GM10847 (cell line): Measurements from ENCODE around the gene PKP1.

Experiments used
- POLR2A ChIP-seq: IDR thresholded peaks from 2 replicates; pipeline ENCODE4 v1.6.1; 2011; ENCODE audit not compliant: insufficient read length; ENCODE audit errors: extremely low read depth

Gene PKP1

DNA sequence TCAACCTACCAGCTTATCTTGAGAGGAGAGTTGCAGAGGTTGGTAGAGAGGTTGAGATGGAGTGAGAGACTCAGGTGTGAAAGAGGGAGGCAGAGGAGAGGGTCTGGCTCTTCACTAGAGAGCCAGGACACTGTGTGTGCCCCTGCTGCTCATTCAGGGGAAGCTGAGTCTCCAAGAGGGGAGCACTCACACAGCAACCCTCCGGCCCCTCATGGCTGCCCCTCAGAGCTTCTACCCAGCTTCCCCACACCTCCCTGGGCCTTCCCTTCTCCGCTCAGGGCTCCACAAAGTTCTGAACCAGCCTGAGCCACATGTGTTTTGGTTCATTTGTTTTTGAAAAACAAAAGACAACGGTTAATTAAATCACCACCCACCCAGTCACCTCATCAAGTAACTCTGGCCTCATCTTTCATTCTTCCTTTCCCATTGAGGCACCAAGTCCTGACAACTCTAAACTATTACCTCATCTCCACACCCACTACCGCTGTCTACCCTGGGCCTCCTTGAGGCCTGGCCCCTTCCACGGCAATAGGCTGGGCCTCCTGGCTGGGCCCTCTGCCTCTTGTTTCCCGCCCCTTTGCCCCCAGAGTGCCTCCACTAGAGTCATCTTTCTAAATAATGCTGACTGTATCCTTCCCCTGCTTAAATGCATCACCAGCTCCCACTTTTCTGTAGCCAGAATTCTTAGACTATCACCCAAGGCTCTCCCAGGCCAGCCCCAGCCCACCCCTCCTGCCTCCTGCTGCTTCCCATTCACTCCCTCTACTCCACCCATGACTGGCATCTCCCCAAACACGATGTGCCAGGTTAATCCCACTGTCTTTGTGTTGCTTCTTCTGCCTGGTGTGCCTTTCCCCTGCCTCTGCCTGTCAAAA, 61.1 kb downstream of the PKP1 start:
- TF ChIP-seq POLR2A: no peak

DNA sequence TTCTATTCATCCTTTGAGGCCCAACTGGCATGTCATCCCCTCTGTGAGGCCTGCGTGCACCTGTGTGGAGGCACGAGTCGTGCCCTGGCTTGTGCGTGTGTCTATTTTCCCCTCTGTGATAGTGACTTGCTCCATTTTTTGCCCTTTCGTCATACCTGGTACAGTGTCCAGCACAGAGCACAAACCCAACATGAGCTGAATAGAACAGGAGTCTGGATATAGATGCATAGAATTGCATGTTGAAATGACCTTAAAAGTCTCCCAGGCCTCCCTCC, 61.7 kb downstream of the PKP1 start:
- no peak for TF ChIP-seq POLR2A

DNA sequence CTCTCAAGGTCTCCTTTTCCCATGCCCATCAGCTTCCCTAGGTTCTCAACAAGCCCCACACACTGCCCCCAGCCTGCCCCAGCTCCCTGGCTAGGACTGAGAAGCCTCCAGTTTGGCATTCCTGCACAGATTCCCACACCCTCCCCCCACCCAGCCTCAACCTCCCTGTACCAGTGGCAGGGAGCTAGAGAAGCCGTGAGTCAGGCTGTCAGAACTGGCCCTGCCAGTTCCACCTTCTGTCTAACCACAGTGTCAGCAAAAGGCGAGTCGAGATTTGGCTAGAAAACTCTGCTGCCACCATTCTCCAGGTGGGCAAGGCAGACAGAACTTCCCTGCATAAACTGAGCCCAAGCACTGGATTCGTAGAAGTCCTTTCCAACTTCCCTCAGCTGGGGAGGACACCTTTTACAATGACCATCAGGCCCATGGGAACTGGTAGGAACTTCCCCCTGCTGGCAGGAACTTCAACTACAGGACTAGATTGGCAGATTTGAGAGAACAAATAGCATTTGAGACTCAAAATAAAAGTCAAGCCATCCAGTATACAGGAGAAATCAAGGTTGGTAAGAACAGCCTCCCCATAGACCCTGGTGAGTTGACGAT, 63.1 kb downstream of the PKP1 start:
- TF ChIP-seq POLR2A: no peak

DNA sequence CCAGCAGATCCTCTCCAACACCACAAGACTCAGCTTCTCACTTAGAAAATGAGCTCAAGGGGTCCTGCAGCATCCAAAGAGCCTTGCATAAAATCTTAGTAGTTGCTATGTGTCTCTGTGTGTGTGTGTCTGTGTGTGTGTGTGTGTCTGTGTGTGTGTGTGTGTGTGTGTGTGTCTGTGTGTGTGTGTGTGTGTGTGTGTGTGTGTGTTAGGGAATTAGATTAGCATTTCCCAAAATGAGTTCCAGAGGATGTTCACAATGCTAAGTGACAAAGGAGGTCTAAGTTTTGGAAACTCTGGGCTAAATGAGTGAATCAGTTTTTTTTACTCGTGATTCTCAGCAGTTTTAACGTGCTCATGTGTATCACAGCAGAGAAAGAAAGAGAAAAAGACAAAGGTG, 63.7 kb downstream of the PKP1 start:
- TF ChIP-seq POLR2A: no peak

DNA sequence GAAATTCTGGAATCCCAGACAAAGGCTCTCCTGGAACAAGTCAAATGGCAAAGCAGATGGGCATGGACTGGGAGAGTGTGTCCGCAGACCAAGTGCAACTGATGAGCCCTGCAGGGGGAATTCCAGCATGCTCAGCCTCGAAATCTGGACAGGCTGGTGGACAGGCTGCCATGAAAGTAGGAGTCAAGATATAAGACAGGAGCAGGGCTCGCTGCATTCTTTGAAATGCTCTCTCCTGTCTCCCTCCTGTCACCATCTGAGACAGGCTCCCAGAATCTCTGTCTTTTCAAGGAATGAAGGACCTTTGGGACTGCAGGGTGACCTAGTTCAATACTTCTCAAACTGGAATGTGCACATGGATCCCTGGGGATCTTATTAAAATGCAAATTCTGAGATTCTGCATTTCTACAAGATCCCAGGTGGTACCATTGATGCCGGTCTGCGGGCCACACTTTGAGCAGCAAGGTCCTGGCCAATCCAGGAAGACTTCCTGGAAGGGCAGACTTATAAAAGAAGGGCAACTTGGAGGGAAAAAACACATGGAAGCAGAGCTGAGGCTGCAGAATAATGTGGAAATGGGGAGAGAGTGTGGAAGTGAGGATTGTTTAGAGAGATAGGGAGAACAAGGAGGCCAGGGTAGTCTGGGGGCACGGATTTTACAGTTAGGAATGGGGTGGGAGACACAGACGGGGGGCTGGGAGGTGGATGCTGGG, 64.3 kb downstream of the PKP1 start:
- TF ChIP-seq POLR2A: no peak

DNA sequence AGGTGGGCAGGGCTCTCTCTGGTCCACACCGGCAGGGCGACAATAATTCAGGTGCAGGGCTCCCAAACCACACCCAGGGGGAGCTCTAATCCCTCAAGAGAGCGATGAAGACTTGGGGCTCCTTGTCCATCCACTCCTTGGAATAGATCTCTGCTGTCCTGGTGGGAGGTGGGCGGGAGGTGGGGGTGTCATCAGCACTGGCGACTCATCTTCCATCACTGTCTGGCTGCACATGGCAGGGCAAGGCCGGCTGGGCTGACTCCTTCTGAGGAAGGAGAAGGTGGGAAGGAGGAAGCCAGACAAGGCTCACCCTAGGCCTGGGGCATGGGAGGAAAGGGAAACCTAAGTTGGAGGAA, 64.9 kb downstream of the PKP1 start:
- no peak for TF ChIP-seq POLR2A

DNA sequence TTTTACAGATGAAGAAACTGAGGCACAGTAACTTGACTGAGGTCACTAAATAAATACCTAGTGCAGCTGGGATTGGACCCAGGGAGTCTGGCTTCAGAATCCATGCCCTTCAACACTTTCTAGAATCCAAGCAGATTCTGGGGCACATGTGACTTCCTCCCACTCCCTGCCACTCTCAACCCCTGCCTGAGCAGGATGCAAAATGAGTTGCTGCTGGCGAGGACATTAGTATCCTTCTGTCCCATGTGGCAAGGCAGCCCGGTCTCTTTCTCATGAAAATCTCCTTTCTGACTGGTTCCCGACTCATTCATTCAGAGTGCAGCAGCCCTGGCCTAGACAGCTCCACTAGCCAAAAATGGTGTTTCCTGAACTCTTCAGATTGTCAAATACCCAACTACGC, 65.8 kb downstream of the PKP1 start:
- no peak for TF ChIP-seq POLR2A

DNA sequence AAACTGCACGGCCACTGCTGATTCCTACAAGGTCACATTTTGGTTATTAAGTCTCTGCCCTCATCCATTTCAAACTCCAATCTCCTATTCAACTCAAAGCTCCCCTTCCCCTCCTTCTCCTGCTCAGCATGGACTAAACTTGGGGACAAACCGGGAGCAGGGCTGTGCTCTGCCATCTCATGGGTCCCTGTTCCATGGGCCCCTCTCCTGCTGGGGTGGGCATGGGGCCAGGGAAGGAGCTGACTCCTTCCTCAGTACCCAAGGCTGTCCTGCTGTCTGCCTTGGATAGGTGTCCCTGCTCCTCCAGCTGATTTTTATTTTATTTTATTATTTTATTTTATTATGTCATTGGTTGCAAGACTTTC, 67.0 kb downstream of the PKP1 start:
- no peak for TF ChIP-seq POLR2A

DNA sequence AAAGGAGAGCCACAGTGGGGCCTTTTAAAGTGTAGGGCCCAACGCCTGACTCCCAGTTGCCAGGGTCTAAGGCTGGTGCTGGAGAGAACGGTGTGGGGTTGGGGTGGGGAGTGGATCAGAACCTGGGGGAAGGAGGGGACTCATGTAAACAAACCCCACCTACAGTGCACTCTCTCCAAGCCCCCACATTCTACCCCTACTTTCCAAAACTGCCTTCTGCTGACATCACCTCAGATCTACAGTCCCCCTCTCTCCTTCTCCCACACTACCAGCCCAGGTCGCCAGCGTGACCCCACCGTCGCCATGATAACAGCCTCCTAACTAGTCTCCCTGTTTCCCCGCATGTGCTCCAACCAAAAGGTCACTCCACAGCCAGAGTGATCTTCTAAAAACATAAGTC, 67.6 kb downstream of the PKP1 start:
- no peak for TF ChIP-seq POLR2A

DNA sequence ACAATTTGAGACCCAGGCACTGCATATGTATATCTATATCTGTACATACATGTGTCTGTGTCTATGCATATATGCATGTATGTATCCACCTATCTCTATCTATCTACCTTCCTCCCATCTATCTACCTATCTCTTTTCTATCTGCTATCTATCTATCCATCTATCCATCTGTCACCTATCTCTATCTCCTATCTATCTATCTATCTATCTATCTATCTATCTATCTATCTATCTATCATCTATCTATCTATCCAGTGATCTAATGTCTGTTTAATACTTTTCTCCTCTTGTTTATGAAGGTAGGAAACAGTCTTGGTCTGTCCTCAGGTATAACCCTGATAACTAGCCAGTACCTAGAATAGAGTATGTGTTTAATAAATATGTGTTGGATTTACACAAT, 68.3 kb downstream of the PKP1 start:
- no peak for TF ChIP-seq POLR2A

DNA sequence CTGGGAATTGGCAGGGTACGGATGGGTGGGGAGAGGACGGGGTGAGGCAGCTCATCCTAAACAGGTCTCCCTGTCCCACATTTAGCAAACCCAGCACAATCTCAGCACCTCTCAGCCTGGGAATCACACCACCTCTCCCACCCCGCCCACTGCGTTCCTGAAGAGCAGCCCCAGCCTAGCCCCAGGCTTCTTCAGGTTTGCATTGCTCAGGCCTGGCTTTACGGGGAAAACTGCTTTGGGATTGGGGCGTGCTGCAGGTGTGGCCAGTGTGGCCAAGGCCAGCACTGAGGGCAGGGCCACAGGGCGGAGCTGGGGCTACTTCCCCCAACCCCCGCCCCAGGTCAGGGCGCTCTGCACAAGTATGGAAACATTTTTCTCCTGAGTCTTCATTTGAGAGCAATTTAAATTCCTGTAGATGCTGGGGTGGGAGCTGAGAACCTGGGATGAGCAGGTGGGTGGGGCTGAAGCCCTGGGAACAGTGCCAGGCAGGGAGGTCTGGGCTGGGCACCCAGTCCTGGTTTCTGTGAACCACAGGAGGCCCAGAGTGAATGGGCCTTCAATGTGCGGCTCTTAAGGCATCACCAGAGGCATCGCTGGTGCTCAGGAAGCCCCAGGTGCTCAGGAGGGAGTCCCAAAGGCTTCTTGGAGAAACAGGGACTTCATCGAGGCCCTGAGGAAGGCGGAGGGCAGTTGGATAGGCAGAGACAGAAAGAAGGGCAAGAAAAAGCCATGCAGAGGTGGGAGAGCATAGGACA, 70.1 kb downstream of the PKP1 start:
- no peak for TF ChIP-seq POLR2A

DNA sequence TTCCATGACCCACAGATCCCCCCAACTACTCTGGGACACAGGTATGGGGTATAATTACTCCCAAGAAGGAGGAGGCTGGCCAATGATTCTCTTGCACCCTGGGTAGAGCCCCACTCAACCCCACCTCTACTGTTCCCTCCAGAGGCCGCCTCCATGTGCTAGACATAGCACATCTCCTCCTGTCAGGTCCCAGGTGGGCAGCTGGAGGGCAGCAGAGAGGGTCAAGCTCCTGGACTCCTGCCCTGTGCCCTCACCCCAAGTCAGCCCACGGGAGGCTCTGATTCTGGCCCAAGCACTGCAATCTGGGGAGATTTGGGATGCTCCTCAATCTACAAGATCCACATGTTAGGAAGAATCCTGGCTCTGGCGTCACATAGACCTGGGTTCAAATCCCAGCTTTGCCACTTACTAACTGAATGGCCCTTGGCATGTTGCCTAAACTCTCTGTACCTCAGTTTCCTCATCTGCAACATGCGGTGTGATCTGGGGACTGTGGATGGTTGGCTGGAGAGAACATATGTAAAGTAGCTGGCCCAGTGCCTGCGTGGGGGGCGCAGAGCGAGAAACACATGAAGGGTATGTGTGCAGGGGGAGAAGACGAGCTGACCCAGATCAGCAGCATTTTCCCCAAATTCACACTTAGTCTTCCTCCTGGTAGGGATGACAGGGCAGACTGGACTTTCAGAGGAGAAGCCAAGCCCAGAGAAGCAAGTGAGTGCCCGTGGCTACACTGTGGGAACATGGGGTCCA, 71.0 kb downstream of the PKP1 start:
- TF ChIP-seq POLR2A: no peak

DNA sequence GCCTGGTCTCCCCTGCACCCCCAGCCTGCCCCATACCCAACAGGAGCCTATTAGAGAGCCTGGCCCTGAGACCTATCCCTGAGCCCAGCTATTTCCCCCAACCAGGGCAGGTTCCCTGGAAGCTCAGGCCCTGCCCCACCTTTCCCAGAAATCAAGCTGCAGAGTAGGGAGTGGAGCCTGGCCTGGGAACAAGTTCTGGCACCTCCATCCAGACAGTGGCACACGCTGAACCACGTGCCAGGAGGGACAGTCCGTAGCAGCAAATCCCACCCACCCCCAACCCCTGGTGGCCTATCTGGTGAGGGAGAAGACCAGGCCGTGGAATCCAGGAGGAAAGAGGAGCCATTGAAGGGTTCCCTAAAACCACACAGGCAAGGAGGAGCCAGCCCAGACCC, 71.6 kb downstream of the PKP1 start:
- TF ChIP-seq POLR2A: no peak

DNA sequence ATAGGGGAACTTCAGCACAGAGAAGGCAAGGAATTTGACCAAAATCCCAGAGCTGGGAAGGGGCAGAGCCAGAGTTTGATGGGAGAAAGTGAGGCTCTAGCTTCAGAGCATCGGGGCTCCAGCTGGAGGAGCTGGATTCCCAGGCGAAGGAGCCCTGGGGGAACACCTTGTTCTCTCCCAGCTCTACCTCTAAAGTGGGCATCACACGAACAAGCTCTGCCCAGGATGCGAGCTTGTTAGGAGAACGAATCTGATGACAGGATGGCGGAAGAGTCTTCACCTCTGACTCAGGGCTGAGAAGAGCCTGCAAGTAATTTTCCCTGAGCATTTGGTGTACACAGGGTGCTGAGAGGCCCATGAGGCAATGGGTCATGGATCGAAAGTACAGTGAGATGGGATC, 72.2 kb downstream of the PKP1 start:
- TF ChIP-seq POLR2A: no peak

DNA sequence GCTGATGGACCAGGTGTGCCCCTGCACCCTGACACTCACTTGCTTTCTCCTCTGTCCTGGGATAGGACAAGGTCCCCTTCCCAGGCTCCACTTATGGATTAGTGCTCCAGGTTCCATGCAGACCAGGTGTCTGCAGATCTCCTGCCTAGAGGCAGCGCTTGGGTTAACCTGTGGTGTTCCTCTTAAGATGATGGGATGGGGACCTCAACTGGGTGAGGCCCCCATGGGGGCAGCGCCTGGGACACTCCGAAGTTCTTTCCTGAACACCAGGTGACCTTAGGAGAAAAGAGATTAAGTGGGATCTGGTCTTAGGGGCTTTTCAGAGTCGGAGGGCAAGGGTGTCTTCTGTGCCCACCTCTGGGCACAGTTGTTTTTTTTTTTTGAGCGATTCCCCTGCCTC, 72.9 kb downstream of the PKP1 start:
- TF ChIP-seq POLR2A: no peak
